ENCODE data around the gene PLEKHH1.
A peak's percentile ranks its signal among the peaks of the same experiment; 100 is the strongest.

PLEKHH1 gene

GRCh38 chr14:67510836-67511235 is 22.3 kb upstream of the PLEKHH1 start:
- DNase-seq: no peak

DNA sequence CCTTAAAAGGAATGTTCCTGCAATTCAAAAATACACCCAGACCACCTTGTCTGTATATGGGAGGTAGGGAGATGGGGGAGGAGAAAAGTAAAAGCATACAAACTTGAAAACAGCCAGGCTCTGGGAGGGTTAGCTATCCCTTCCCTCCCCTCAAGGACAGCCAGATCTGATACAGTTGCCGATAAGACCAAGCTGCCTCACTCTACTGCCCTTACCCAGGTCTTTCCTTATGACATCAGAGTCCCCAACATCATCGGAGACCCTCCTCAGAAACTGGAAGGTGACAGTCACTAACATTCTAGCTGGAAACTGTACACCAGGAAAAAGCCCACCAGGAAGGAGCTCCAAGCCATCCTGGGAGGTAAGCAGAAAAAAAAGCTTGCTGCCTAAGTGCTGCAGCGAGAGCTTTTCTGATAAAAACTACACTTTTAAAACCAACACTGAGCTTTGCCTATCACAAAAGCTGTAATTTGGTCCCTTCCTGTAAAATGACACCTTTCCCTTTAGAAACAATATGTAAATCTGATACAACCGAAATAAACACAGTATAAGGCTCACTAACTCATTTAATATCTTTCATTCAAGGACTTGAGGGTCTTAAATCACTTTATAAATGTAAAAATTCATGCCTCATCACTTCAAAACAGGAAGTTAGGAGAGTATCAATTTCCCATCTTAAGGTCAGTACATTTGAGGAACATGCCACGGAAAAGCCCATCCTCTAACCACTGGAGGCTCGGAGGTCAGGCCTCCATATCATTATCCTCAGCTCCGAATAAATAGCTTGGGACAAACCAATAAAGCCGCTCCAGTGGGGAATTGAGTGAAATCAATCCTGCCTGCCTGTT is 20.4 kb upstream of the PLEKHH1 start:
- DNase-seq: no peak

DNA sequence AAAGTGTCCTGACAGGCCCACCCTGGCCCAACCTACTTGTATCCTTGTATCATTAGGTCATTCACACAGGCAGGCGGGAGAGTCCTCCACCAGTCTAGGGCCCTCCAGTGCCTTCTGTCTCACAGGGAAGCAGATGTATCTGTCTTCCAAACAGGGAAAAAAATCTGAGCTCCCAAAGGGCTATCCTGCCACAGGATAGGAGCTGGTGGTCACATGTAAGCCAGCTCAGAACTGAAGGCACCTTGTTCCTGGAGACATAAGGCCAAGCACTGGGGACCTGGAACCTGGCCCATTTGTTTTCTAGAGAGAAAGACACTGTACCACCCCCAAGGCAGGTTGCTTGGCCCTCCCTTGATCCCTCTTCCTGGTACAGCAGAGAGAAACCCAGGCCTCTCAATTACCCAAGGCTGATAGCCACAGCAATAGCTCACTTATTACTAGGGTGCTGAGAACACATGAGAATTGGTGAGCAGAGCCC is 19.4 kb upstream of the PLEKHH1 start:
- DNase-seq: no peak

DNA sequence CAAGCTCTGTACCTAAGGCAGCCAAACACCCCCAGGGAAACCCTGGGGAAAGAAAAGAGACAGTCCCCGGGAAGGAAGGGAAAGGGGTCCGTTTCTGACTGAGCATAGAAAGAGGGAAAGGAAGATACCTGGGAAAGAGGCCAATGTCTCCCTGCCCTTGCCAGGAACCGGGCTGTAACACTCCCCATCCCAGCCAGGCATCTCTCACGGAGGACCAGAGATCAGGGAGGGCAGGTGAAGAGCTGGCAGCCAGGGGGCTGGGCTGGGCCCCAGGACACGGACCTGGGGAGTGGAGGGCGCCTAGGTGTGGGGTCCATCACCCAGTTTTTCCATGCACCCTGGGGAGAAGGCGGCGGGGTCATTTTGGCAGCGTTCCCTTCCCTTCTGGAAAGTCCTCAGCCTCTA is 18.9 kb upstream of the PLEKHH1 start:
- DNase-seq: peak; percentile 77

DNA sequence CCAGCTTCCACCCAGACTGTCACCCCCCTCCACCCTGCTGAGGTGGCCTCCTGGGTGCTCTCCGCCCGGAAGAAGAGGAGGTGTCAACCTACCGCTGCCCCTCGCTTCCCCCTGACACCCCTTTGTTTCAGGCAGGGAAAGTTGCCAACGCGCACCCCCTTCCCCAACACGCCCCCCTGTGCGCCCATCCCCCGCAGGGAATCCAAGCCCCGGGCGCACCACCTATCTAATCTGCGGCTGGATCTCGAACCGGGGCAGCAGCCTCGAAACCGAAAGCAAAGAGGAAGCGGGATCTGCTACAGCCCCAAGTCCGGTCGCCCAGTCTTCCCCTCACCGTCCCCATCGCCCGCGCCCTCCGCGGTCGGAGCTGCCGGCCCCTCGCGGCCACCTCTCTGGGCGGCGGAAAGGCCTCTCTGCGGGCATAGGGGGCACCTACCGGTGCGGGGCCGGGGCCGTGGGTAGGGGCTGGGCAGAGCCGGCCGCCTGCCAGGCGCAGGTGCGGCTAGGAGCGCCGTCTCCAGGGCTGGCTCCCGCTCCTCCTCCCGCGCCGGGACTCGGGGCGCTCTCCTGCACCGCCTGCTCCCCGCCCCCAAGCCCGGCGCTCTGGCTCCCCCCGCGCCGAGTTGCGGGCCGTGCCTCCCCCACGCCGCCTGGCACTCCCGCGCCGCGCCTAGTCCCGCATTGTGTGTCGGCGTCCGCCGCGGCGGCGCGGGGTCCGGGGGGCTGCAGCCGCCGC is 18.3 kb upstream of the PLEKHH1 start:
- DNase-seq: peak; percentile 53

GRCh38 chr14:67515386-67516079 is 17.6 kb upstream of the PLEKHH1 start:
- DNase-seq: peak; percentile 35

DNA sequence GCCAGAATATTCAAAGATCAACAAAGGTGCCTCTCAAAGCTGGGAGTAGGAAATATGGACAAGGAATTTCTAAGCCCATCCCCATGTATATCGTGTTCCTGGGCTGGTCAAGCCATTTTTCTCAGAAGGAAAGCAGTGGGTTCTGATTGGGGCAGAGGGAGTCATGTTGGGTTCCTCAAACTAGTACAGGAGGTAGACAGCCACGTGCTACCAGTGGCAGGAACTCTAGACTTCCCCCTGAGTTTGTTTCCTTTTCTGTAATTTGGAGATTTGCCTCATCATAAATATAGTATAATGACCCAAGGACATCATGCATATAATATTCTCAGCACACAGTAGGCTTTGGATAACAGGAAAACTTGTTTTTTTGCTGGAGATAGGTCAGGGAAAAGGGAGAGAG is 16.4 kb upstream of the PLEKHH1 start:
- no peak for DNase-seq

DNA sequence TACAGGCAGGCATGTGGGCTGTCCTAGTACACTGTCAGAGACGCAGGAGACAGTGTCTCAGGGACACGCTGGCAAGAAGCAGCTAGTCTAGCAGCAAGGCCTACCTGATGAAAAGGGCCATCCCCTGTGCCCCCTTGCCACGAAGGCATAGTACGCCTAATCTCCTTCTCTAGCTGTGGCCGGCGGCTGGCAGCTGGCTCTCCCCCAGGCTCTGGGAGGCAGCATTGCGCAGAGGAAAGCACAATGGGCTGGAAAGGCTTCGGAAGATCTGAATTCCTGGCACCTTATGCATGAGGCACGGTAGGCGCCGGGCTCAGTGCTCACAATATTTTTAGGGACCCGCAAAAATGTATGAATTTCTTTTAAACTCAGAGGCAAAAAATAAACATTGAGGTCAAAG is 16.0 kb upstream of the PLEKHH1 start:
- peak; percentile 47 for DNase-seq

DNA sequence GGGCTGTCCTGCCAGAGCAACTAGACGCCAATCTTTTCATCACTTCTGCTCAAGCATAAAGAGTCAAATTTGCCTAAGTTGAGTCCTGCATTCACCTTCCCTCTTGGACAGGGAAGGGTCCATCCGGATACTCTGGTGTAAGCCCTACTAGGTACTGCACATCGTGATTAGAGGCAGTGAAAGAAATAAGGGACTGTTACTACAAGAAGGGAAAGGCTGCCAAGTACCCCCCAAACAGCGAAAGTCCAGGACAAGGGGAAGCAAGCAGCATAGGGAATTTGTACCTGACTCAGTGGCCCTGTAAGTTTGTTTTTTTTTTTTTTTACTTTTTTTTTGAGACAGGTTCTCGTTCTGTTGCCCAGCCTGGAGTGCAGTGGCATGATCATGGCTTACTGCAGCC is 13.7 kb upstream of the PLEKHH1 start:
- DNase-seq: no peak

GRCh38 chr14:67520482-67520881 is 12.6 kb upstream of the PLEKHH1 start:
- DNase-seq: no peak

- no peak for DNase-seq
Measured at GRCh38 chr14:67522270-67522669, 10.8 kb upstream of the PLEKHH1 start.

DNA sequence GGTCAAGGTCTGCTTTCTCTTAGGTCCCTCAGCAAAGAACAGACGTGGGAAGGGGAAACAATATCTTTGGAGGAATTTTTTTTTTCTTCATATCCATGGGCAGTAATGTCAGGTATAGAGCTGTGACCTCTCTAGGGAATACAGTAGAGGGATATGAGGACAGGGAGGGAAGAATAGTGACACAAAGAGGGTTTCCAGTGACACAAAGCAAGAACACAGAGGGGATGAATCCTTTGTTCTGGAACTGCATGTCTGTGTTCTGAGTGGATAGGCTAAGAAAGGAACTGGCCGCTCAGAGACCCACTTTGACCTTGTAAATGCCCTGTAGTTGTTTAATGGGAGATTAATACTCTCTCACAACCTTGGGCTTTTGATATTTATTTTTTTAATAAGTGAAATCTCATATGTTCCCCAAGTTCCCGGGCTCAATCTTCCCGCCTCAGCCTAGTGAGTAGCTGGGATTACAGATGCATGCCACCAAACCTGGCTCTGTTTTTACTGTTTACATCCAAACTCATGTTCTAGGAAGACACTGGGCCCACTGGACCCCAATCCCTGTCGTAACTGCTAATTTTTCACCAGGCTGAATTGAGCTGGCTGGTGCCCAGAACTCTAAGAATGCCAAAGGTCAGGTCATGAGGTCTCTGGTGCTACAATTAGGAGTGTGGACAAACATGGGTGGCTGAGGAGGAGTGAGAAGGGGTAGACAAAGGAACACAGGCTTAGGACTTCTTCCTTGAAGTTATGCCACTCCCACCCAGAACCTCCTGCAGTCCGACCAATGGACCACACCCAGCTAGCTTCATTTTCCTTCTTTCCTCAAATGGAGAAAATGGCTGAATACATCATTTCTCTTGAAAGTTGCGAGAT is 9.1 kb upstream of the PLEKHH1 start:
- DNase-seq: no peak

- DNase-seq: no peak
Measured at GRCh38 chr14:67524634-67524963, 8.5 kb upstream of the PLEKHH1 start.

GRCh38 chr14:67525389-67525788 is 7.7 kb upstream of the PLEKHH1 start:
- no peak for DNase-seq

DNA sequence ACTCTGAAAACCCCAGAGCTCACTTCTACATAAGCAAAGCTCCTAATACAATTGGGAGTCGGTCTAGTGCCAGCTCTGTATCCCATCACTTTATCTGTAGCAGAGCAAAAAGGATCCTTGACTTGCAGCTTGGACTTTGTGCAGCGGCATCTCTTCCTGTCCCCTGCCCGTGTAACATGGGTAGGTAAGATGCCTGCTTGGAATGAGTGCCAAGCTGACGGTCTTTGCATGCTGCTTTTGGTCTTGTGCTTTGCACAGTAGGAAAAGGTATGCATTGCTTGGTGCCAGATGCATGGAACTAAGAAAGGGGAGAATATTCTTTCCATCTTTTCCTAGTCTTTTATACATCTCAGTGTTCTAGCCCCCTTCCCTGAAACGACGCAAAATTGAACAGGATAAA is 6.9 kb upstream of the PLEKHH1 start:
- no peak for DNase-seq

GRCh38 chr14:67526676-67527459 is 6.2 kb upstream of the PLEKHH1 start:
- DNase-seq: peak; percentile 64

- DNase-seq: no peak
Measured at GRCh38 chr14:67527756-67528155, 5.3 kb upstream of the PLEKHH1 start.

DNA sequence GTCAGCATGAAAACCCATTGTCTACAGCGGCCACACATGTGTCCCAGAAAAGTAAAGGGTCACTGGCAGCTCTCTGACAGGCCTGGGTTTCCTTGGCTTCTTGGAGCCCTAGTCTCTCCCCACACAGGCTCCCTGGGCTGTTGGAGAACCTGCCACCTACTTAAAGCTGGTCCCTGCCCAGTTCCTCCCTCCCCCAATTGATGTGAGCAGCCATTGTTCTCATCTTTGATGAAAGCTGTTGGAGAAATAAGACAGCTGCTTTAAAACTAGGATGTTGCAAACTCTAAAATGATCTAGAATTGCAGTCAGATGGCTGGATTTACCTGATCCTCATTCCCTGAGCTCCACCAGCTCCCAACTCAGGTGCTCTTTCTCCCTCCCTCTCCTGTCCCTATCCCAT is 4.8 kb upstream of the PLEKHH1 start:
- DNase-seq: no peak

DNA sequence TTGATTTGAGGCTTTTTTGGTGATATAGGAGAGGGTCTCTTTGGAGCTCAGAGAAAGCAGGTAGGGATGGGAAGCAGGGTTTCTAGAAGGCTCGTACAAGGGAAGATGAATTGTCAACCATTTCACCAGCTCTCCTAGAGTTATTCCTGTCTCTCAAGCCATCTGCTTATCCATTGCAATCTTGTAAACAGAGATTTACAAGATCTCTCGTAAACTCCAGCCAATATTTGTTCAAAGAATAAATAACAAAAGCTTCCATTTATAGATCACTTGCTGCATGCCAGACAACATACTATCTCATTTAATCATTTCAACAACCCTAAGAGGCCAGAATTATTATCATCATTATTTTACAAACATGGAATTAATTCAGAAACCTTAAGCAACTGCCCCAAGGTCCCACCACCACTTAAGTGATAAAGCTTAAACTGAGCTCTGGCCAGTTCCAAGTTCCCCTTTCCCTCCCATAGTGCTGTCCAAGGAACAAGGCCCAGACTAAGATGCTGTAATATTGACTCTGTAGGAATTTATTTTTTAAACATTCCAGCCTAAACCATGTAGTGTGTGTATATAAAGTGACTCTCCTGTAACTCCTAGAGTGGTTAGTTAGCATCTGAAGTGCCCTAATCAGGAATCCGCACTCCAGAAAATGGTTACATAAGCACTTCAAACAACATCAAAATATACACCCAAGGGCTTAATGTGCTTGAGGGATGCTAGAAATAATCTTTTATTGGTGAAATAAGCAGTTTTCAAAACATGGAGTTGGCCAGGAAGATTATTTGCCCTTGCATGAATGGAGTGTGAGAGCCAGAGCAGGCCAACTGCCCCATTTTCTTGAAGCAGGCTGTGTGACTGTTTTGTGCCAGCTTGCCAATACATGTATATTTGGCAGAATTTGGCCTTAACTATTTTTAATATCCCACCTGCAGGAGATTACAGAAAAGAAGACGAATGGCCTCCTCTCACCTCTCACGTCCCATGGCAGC is 2.8 kb upstream of the PLEKHH1 start:
- DNase-seq: no peak

GRCh38 chr14:67532606-67532997 is 488 bp upstream of the PLEKHH1 start:
- no peak for DNase-seq

DNA sequence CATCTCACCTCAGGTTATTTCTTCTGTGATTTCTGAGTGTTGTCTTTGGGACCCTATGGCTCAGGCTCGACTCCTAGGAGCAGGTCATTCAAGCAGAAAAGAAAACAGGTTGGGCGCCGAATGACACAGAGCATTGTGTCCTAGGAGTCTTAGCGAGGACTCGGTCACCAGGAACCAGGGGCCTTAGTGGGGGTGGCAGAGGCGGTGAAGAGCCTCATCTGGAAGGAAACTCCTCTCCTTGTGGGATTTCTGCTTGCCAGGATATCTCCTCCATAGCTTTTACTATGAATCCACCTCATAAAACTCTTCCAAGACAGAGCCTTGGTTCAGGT is 630 bp downstream of the PLEKHH1 start:
- no peak for DNase-seq

Data from NCI-H1092 treated with DMSO at 0.1 percent for 48 hours (cell line).